Measurements from ENCODE around the gene ID3.

The ID3 gene, protein sequence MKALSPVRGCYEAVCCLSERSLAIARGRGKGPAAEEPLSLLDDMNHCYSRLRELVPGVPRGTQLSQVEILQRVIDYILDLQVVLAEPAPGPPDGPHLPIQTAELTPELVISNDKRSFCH

DNA sequence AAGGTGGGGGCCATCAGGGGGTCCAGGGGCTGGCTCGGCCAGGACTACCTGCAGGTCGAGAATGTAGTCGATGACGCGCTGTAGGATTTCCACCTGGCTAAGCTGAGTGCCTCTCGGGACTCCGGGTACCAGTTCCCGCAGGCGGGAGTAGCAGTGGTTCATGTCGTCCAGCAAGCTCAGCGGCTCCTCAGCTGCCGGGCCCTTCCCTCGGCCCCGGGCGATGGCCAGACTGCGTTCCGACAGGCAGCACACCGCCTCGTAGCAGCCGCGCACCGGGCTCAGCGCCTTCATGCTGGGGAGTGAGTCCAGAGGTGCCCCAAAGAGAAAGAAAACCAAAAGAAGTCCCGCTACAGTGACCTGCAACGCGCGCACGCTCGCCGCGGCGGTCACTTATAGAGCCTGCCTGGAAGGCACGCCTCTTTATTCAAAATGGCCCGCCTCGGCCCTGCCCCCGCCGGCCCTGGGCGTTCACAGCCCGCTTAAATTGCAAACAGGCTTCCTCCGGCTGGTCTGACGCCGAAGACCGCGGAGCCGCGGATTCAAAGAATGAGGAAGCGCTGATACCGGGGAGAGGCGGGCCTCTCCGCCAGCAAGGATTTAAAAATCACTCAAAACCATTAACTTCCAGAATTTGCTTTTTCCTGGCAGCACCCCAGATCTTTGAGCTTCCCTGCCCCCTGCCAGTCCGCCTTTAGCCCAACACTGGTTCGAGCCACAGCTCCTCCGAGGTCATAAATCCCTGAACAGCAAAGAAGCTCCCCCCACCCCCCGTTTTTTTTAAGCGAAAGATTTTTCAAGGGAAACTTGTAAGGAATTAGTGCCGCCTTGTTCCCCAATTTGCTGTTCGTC is at the start of gene ID3:
TSS of gene ID3 (minus strand) at position 366 of the 849 bp plus-strand sequence. CDS start at position 291, 75 bp downstream.
- peak; percentile 92 for DNase-seq

DNA sequence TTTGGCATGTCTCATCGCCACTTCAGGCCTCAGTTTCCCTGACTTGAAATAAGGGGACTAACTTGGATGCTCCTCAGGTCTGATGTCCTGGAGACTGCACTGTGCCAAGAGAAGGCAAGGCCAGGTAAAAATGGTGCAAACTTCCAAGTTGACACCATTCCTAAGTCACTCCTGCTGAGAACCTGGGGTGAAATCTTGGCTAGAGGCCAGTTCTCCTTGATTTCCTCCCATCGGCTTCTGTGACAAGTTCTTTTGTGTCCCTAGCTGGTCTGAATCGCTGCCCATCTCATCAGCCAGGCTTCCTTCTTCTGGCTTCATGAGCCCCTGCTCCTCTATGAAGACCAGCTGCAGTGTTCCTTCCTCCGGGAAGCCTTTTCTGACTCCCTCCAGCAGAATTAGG is 48.6 kb upstream of the ID3 start:
- DNase-seq: no peak

DNA sequence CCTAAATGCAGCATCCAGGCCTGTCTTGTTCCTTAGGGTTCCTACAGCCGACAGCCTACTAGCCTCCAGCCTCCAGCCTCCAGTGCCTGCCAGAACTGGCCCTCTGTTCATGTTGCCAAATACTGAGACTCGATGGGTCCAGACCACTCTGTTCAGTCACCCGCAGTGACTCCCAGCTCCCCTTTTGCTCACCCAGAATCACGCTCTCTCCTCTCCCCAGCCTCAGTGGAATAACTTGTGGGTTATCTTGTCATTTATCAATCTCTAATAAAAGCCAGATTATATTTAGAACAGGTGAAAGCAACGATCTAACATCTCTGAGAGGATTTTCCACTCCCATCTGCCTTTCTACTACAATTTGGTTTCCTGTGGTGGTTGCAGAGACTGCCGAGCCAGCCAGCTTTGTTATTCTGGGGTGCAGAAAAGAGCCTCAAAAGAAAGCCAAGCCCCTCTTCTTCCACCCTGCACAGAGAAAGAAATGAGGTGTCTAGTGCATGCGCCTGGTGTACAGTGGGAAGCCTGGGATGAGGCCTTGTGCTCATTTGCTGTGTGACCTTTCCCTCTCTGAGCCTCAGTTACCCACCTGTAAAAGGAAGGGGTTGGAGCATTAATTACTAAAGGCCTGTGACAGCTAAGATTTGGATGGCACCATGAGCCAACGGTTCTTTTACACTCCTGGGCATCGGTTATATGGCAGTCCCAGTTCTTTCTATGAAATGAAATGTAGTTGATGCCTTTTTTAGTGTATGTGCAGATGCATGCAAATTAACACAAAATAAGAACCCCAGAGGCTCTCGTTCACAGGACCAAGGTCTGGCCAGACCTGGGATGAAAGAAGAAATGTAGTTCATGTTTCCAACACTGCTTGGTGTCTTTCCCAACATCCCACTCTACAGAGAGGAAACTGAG is 42.9 kb upstream of the ID3 start:
- DNase-seq: no peak

DNA sequence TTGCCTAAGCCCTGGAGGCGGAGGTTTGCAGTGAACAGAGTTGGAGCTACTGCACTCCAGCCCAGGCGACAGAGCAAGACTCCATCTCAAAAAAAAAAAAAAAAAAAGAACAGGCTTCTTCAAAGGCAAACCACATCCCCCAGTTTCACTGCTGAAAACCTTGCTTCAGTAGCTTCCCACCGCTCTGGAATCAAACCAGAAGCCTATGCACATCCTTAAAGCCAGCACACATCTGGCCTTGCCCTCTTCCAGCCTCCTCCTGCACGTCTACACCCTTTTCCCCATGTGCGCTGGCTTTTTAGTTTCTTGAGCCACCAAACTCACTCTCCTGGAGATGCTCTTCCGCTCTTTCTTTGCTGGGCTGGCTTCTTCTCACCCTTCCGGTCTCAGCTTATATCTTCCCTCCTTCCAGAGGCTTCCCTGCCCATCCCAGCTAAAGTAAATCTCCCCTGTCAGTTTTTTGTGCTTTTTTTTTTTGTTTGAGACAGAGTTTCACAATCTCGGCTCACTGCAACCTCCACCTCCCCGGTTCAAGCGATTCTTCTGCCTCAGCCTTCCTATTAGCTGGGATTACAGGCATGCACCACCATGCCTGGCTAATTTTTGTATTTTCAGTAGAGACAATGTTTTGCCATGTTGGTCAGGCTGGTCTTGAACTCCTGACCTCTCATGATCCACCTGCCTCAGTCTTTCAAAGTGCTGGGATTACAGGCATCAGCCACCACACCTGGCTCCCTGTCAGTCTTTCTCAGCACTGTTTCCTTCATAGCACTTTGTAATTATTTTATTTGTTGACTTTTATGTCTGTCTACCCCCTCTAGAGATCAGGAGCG is 42.0 kb upstream of the ID3 start:
- DNase-seq: no peak

DNA sequence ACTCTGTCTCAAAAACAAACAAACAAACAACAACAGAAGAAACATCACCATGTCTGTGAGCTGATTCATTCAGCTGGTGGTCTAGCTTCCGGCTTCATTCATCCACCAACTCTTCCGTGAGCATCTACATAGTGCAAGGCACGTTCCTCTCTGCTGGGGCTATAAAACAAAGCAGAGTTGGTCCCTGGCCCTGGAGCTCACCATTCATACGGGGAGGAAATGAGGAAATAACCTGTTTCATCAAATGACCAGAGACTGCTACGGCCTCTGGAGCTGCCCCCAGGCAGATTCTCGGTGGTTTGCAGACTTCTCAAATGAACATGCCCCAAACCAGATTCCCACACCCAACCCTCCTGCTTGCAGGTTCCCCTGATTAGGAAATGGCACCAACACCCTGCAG is 41.0 kb upstream of the ID3 start:
- DNase-seq: no peak

DNA sequence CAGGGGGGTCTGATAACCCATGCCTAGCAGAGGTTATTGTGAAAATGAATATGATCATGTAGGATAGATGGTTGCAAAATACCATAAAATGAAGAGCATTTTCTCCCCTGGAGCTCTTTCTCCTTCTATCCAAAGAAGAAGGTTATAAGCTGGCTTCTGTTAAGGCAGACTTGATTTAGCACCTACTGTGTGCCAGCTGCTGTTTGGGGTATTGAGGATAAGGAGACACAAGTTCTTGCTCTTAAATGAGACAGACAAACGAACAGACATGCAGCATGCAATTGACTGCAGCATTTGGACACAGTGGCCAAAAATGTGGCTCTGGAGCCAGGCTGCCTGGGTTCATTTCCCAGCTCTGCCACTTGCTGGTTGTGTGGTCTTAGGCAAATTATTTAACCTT is 39.8 kb upstream of the ID3 start:
- no peak for DNase-seq

DNA sequence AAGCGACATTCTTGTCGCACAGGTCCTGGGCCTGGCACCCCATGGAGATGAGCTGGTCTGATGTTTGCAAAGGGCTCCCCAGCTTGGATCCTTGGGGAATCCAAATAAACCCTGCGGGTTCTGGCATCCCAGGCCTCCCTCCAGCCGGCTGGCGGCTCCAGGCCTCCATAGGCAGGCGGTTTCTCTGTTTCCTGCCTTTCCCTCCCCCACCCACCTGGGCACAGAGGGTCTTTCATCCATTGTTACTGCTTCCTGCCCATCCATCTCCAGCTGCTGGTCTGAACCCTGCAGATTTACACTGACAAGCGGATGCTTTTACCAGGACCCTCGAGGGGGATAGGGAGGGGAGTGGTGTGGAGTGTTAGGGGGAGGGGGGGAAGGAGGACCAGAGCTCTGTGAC is 39.1 kb upstream of the ID3 start:
- DNase-seq: no peak

DNA sequence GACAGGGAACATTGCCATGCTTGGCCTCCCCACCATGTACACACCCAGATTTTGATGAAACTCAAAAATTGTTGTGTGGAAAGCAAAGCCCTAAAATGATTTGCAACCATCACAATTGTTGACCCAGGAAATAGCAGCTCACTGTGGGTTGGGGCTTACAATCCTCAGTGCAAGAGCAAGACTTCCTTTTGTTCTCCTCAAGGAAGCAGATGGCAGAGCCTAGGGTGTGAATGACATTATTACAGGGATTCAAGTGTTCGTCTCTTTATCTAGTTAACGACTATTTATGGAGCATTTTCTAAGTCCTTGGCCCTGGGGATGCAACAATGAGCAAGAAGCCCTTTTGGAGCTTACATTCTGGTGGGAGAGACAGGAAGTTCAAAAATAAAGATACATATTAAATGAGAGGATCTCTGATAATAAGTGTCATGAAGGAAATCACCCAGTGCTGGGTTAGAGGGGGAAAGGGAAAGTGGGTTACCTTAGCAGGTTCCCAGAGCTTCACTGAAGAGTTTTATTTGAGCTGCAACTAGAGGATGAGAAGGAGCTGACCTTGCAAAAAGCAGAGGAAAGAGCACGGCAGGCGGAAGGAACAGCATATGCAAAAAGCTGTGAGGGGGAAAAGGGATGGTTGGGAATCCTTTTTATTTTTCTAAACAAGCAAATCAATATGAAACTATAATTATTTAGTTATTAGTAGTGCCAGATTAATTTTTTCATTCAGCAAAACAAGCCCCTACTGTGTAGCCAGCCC is 38.5 kb upstream of the ID3 start:
- DNase-seq: no peak

DNA sequence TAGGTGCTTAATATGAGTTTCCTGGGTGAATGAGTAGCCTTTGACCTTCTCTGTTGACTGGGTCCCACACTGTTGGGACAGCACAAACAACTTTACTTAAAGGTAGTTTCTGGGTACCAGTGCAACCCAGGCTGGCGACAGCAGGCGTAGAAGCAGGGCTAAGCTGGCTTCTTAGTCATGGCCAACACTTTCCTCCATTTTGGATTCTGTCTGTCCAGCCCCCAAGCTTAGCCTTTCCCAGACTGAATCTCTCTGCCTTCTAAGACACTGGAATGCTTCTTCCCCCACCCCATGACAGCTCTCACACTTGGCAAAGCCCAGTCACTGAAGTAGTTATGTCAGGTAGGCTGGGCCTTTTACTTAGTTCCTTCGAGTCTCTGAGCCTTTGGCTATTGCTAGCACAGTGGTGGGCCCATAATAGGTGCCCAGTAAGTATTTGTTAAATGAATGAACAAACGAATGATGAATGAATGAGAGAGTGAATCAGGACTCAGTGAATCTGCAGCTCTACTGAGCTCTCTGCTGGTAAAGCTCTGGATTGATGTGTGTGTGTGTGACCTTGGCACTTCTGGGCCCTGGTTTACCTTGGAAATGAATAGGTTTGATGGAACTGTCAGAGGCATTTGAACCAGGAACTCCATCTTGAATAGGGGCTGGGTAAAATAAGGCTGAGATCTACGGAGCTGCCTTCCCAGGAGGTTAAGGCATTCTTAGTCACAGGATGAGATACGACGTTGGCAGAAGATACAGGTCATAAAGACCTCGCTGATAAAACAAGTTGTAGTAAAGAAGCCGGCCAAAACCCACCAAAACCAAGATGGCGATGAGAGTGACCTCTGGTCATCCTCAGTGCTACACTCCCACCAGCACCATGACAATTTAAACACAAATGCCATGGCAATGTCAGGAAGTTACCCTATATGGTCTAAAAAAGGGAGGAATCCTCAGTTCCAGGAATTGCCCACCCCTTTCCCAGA is 37.4 kb upstream of the ID3 start:
- DNase-seq: no peak

DNA sequence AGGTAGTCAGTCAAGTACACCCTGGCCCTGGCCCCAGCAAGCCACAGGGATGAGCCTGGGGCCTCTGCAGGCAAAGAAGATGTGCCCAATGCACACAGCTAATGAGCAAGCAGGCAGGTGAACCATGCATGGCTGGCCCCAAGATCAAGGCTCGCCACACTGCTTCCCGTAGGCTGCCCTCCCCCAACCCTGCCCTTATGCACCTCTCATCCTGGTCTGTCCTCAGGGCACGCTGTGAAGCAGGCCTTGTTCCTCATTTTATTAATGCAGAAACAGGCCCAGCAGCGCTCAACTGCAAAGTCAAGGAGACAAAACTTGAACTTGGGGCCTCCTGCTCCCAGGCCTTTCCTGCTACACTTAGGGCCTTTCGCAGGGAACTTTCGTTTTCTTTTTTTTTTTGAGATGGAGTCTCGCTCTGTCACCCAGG is 35.6 kb upstream of the ID3 start:
- DNase-seq: no peak

DNA sequence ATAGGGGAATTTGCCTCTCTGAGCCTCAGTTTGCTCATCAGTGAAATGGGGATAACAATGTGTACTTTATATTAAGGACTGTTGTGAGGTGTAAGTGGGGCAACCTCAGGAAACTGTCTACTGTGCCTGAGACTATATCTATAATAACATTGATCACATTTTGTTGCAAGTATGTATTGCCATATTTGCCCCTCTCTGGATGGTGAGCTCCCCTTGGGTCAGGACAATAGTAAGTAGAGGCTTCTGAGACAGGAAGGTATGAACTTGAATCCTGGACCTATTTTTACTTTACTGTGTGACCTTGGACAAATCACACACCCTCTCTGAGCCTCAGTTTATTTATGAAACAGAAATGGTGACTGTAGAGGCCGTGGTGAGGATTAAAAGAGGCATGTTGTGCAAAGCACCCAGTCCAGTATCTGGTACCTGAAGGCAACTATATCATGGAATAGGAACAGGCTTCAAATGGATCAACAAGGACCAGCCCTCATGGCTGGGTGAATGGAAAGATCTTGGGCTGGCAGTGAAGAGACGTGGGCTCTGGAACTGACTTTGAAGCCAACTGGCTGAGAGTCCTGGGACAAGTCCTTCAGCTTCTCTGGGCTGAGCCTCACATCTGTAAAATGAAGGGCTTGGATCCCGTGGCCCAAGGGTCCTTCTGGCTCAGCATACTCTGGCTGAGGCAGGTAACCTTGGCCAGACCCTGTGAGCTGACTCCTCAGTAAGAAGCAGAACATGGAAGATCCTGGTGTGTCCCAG is 35.0 kb upstream of the ID3 start:
- DNase-seq: no peak

DNA sequence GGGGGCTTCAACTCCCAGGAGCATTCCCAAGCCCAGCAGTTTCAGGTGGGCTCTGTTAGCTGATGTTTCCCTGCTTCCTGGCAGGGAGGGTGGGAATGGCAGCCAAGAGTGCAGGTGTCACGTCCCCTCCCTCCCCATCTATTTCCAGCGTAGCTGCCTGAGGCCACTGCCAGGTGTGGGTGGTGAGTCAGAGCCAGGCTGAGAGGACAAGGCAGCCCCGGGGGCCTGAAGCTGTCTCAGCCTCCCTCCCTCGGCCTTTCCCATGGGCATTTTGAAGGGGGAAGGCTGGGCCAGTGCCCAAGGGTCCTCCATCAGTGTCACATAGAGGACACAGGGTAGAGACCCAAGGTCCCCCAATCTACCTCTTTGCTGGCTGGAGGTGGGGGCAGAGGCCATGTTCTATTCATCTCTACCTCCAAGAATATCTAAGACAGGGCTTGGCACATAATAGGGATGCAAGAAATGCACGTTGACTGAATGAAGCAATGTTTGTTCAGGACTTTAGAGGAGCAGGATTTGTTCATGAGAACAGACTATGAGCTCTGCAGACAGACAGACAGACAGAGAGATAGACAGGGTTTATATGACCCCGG is 34.4 kb upstream of the ID3 start:
- DNase-seq: no peak

DNA sequence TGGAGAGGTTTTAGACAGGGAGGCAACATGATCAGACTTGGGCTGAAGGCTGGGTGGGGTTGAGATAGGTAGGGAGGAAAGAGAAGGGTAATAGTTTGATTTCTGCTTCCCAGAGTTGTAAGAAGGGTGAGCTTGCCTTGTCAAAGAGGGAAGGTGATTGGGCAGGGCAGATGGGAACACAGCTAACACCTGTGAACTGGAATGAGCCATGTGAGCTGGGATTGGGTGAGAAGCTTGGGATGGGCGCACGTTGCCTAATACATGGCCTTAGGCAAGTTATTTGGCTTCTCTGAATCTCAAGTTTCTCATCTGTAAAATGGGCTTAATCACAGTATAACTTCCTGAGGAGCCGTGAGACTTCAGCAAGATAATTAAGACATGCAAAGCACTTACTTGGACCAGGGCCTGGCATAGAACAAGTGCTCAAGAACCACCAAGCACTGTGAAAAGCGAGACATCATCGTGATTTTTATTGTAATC is 33.8 kb upstream of the ID3 start:
- DNase-seq: no peak

DNA sequence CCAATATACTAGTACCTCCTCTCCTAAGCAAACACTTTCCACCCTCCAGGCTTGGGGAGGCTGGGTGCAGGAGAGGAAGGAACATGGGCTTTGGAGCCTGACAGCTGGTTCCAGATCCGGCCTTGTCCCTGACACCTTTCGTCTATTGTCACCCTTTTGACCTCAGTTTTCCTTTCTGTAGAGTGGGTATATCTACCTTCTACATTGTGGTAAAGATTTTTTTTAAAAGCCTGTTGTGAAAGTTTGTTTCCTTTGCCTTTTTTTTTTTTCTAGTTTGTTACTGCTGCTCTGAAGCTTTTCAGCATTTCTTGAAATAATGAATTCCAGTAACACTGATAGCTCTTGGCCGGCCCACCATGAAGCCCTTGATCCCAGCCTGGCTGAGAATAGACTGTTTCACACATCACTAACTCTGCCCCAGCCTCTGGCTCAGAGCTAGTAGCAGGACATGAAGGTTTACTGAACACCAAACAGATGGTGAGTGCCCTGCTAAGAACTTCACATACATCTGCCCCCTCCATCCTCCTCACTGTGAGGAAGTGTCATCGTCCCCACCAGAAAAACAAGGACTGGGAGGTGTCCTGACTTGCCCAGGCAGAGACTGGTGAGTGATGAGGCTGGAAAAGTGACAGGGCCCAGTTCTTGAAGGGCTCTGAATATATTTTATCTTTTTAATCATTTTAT is 33.0 kb upstream of the ID3 start:
- DNase-seq: no peak

DNA sequence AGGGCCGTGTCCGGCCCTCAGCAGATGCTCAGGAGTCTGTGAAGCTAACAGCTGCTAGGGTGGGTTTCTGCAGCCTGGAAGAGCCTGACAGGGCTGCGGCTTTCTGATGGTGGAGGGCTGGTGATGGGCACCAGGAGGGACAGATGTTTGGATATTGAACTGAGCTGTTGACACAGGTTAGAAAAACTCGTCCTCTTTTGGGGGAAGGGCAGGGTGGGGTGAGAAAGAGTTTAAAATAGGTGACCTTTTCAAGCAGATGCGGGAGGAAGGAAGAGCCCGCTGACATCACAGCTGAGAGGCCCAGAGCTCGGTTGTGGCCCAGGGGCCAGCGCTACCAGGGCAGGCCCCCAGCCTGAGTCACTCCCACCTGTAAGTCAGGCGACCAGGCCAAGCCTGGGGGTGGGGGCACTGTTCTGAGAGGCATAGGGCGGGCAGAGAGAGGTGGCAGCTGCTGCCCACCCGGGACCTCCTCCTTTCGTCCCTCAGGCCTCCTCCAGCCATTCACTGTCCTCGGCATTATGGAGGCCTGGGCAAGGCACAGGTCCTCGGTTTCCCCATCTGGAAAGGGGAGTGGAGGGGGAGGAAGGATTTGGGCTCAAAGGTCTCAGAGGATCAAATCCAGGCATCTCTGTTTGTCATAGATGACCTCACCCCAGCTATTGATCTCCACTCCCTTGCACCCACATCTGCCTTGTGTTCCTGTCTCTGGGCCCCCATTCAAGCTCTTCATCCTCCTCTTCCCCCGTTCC is 32.3 kb upstream of the ID3 start:
- no peak for DNase-seq

DNA sequence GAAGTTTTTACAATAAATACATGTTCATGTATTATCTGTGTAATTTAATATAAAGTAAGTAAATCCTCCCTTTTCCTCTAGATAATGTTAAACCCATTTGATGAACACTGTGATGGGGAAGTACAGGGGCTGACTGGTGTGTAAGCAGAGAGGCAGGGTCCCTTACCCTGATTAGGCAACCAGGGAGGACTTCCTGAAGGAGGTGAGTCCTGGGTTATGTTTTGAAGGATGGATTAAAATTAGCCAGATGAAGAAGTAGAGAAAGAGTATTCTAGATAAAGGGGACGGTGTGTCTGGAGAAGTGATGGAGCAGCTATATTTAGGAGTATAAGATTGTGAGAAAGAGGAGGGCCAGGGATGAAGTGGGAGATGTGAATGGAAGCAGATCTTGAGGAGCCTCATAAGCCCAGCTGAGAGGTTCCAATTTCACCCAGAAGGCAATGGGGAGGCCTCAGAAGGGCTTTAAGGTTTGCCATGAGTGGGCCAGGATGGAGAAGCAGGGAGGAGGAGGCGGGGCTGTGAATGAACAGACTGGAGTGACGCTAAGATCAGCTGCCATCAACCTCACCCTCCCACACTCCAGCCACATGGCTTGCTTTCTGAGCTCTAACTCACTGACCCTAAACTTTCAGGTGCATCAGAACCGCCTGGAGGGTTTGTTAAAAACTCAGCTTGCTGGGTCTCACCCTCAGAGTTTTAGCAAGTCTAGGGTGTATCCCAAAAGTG is 30.9 kb upstream of the ID3 start:
- DNase-seq: no peak

DNA sequence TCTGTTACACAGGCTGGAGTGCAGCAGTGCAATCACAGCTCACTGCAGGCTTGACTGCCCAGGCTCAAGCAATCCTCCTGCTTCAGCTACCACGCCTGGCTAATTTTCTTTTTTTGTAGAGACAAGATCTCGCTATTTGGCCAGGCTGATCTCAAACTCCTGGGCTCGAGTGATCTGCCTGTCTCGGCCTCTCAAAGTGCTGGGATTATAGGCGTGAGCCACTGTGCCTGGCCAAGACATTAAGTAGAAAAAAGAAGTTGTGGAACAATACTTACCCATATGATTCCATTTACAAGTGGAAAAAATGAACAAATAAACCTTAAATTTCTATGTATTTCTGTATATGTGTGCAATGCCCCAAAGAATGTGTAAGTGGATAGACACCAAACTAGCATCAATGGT is 30.3 kb upstream of the ID3 start:
- DNase-seq: no peak

Data from activated T-cell treated with anti-CD3 and anti-CD28 coated beads, Interleukin-2, amount 50 U/mL, for 1 hour (primary cell).